Astrocyte of the spinal cord (primary cell): ENCODE measurements around the gene CDK8.

Source experiments
- DNase-seq: peaks from one replicate; pipeline ENCODE4 v3.0.0; 2011; ENCODE audit warnings: low read depth, low spot score
- H3K4me3 ChIP-seq: 2 replicates; pipeline ENCODE4 v1.5.1; 2011; ENCODE audit warnings: low read depth, mild to moderate bottlenecking, low read length, moderate library complexity
- in situ Hi-C: cut with HindIII; loops from 2 replicates; pipeline ENCODE4 v1.10.0; 2017; ENCODE audit warnings: low sequenced_read_pairs
- TF ChIP-seq, protein P1 (sequence below): IDR thresholded peaks from 2 replicates; pipeline ENCODE4 v1.5.1; 2012; ENCODE audit warnings: low read depth, mild to moderate bottlenecking, low read length, inconsistent platforms

Gene CDK8

DNA sequence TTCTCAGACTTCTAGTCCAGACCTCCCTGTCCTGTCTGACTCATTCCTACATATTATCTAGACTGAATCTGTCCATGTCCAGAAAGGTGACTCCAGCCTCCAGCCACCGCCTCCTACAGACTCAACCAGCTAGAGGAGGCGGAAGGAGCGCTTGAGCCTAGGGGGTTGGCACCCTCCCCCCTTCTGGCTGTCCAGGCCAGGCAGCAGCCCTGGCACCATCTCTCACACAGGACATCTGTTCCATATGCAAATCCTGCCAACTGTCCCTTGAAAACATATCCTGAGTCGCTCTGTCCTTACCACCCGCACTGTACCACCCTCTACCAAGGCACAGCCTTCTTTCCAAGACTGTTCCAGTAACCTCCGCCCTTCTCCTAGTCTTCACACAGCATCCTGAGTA, 152.9 kb downstream of the CDK8 start:
- in situ Hi-C loops: no loop called here
- no peak for DNase-seq
- TF ChIP-seq, protein P1, sequence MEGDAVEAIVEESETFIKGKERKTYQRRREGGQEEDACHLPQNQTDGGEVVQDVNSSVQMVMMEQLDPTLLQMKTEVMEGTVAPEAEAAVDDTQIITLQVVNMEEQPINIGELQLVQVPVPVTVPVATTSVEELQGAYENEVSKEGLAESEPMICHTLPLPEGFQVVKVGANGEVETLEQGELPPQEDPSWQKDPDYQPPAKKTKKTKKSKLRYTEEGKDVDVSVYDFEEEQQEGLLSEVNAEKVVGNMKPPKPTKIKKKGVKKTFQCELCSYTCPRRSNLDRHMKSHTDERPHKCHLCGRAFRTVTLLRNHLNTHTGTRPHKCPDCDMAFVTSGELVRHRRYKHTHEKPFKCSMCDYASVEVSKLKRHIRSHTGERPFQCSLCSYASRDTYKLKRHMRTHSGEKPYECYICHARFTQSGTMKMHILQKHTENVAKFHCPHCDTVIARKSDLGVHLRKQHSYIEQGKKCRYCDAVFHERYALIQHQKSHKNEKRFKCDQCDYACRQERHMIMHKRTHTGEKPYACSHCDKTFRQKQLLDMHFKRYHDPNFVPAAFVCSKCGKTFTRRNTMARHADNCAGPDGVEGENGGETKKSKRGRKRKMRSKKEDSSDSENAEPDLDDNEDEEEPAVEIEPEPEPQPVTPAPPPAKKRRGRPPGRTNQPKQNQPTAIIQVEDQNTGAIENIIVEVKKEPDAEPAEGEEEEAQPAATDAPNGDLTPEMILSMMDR: no peak
- H3K4me3 ChIP-seq: no peak overlapping the region

GRCh38 chr13:26411206-26411605, 157.3 kb downstream of the CDK8 start:
- in situ Hi-C loops: no loop called here
- H3K4me3 ChIP-seq: no peak overlapping the region
- no peak for DNase-seq
- TF ChIP-seq, protein P1: no peak

DNA sequence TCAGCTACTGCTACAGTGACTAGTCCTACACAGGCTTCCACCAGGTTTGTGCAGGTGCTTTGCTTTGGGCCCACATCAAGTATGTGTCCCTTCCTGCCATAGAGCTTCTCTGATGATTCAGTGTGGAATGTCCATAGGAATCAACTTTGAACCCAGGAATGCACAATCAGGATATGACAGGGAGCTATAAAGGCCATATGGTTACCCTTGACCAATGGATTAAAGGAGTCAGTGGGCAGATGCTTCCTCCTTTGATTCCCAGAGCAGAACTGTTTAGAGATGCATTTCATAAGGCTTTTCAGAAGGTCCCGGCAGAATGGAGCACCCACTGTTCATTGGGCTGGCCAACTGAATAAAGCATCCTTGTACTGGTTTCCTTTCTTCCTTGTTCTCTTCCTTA, 158.3 kb downstream of the CDK8 start:
- in situ Hi-C loops: no loop called here
- TF ChIP-seq, protein P1: no peak
- no peak for DNase-seq
- H3K4me3 ChIP-seq: no peak overlapping the region

DNA sequence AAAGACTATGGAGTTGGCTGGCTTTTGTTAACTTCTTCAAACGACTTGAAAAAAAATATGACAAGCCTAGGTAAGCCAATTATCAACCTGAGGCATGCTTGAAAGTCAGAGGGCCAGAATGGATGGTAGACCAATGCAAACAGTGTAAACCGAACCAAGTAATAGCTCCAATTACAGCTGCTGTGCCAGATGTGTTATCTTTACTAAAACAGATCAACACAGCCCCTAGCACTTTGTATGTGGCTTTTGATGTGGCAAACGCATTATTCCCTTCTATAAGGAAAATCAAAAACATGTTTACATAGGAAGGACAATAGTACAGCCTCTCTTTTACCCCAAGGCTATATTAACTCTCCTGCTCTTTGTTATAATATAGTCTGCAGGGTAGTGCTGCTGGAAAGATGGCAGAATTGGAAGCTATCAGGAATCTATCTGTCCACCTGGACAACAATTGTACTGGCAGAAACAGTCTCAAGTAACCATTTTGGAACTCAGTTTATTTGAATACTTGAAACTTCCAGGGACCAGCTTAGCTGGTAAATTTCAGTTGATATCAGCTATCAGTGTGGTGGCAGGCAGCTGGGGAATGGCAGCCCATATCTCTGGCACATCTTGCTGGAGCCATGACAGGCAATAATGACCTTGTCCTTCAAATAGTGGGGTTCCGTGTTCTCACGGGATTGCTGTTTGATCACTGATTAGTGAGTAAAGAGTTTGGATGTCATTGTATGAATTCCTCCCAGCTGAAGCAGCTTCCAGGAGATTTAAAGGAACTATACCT, 159.2 kb downstream of the CDK8 start:
- in situ Hi-C loops: no loop called here
- H3K4me3 ChIP-seq: no peak overlapping the region
- TF ChIP-seq, protein P1: no peak
- DNase-seq: no peak

DNA sequence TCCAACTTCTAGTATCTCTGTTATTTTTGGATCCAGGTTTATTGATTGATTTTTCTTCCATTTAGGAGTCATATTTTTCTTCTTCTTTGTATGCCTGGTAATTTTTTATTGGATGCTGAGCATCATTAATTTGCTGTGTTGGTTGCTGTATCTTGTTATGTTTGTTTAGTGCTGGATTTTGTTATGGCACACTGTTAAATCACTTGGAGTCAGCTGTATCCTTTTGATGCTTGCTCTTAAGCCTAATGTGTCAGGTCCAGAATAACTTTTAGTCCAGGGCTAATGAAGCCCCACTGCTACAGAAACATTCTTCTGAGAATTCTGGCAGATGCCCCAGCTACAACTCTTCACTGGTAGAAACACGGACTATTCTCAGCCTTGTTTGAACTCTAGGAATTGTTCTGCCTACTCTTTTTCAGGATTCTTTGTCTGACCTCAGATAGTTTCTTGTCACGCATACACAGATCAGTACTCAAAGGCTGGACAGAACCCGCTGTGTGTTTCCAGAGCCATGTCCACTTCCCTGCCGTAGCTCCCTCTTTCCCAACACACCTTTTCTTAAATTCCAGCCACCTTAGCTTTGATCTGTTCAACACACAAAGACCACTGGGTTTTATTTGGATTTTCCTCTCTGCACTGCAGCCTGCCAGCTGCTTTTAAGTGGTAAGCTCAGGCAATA, 166.5 kb downstream of the CDK8 start:
- TF ChIP-seq, protein P1: no peak
- H3K4me3 ChIP-seq: no peak overlapping the region
- no peak for DNase-seq
- in situ Hi-C loops: no loop called here

- TF ChIP-seq, protein P1: no peak
- H3K4me3 ChIP-seq: no peak overlapping the region
- DNase-seq: no peak
- in situ Hi-C loops: no loop called here
Measured at GRCh38 chr13:26422036-26422435, 168.1 kb downstream of the CDK8 start.
